NB4 (cell line): ENCODE measurements around the gene CLK4.

Source experiments
- MYC ChIP-seq: IDR thresholded peaks from 2 replicates; pipeline ENCODE4 v1.6.1; 2011; ENCODE audit warnings: low read depth, low read length
- POLR2A ChIP-seq: IDR thresholded peaks from 2 replicates; pipeline ENCODE4 v1.6.1; 2011; ENCODE audit warnings: mild to moderate bottlenecking; ENCODE audit not compliant: insufficient read length; ENCODE audit errors: extremely low read depth
- TF ChIP-seq, protein P1 (sequence below): IDR thresholded peaks from one replicate; pipeline ENCODE4 v1.5.1; 2012; ENCODE audit warnings: low read depth, low read length
- TF ChIP-seq, protein P2 (sequence below): IDR thresholded peaks from 2 replicates; pipeline ENCODE4 v1.6.1; 2011; ENCODE audit warnings: low read depth, low read length

GRCh38 chr5:178627259-178627598, 379 bp upstream of the CLK4 start:
- TF ChIP-seq POLR2A (no peak), MYC (no peak)
- TF ChIP-seq, protein P1, sequence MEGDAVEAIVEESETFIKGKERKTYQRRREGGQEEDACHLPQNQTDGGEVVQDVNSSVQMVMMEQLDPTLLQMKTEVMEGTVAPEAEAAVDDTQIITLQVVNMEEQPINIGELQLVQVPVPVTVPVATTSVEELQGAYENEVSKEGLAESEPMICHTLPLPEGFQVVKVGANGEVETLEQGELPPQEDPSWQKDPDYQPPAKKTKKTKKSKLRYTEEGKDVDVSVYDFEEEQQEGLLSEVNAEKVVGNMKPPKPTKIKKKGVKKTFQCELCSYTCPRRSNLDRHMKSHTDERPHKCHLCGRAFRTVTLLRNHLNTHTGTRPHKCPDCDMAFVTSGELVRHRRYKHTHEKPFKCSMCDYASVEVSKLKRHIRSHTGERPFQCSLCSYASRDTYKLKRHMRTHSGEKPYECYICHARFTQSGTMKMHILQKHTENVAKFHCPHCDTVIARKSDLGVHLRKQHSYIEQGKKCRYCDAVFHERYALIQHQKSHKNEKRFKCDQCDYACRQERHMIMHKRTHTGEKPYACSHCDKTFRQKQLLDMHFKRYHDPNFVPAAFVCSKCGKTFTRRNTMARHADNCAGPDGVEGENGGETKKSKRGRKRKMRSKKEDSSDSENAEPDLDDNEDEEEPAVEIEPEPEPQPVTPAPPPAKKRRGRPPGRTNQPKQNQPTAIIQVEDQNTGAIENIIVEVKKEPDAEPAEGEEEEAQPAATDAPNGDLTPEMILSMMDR: no peak
- TF ChIP-seq, protein P2, sequence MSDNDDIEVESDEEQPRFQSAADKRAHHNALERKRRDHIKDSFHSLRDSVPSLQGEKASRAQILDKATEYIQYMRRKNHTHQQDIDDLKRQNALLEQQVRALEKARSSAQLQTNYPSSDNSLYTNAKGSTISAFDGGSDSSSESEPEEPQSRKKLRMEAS: no peak
